Kidney epithelial cell (primary cell): Measurements from ENCODE around the gene ATOH7. TPM values are rescaled to one million over a fixed set of nuclear protein-coding genes. Genes with fewer than 3 reads are reported as not detected.

Experiments
- DNase-seq: peaks from one replicate; pipeline ENCODE4 v3.0.0-alpha.2; 2010; ENCODE audit warnings: low read depth
- H3K27me3 ChIP-seq: 2 replicates; pipeline ENCODE4 v1.6.0; 2011; ENCODE audit warnings: low read length; ENCODE audit not compliant: control insufficient read depth, insufficient read depth
- H3K36me3 ChIP-seq: 2 replicates; pipeline ENCODE4 v1.5.1; 2011; ENCODE audit warnings: low read length; ENCODE audit not compliant: control insufficient read depth, insufficient read depth
- H3K4me3 ChIP-seq: 2 replicates; pipeline ENCODE4 v1.5.1; 2011; ENCODE audit warnings: low read depth, mild to moderate bottlenecking, control low read depth, low read length
- CTCF ChIP-seq: IDR thresholded peaks from 2 replicates; pipeline ENCODE4 v1.5.1; 2011; ENCODE audit warnings: mild to moderate bottlenecking, moderate library complexity, low read length, control low read depth, inconsistent platforms; ENCODE audit not compliant: insufficient read depth, poor library complexity, severe bottlenecking
- total RNA-seq: library from RNA; depleted of rRNA; stranded (reverse); fragments of >200 nt; gene quantifications from 2 replicates; pipeline ENCODE4 v1.2.3, GENCODE V29; 2015

Gene ATOH7
- total RNA-seq, 1 donor from 2014 or later, result not detected

GRCh38 chr10:68271196-68271882 is 39.4 kb upstream of the ATOH7 start:
- H3K4me3 ChIP-seq, result no peak overlapping the region
- no peak for TF ChIP-seq CTCF
- no peaks in the 10 kb centered on the region for H3K36me3 ChIP-seq
- H3K27me3 ChIP-seq, result no peaks in the 10 kb centered on the region
- DNase-seq, result no peak

GRCh38 chr10:68269562-68270290 is 37.8 kb upstream of the ATOH7 start:
- TF ChIP-seq CTCF, result no peak
- DNase-seq, result no peak
- Histone ChIP-seq H3K36me3 (no peaks in the 10 kb centered on the region), H3K4me3 (no peak overlapping the region), H3K27me3 (no peaks in the 10 kb centered on the region)

- no peak overlapping the region for H3K4me3 ChIP-seq
- H3K27me3 ChIP-seq, result no peaks in the 10 kb centered on the region
- no peak for DNase-seq
- no peak for TF ChIP-seq CTCF
- no peaks in the 10 kb centered on the region for H3K36me3 ChIP-seq
These were observed 29.4 kb upstream of the ATOH7 start for GRCh38 chr10:68261132-68261856.

- no peaks in the 10 kb centered on the region for H3K27me3 ChIP-seq
- DNase-seq, result no peak
- H3K36me3 ChIP-seq, result no peaks in the 10 kb centered on the region
- no peak overlapping the region for H3K4me3 ChIP-seq
- no peak for TF ChIP-seq CTCF
These were observed 21.4 kb upstream of the ATOH7 start for GRCh38 chr10:68253346-68253745.

GRCh38 chr10:68251625-68252495 is 19.9 kb upstream of the ATOH7 start:
- DNase-seq, result no peak
- no peak for TF ChIP-seq CTCF
- Histone ChIP-seq H3K27me3 (no peaks in the 10 kb centered on the region), H3K4me3 (no peak overlapping the region), H3K36me3 (no peaks in the 10 kb centered on the region)
